ENCODE measurements around the gene DDOST.
"Not testable (repeated sequence)": the region's sequence is repeated elsewhere in the genome, so short reads cannot be mapped to it uniquely, and the experiment has no call there.

The DDOST gene

GRCh38 chr1:20624709-20625108 is 36.5 kb downstream of the DDOST start:
- DNase-seq (ENCODE audit: low spot score), result no peak

GRCh38 chr1:20621012-20621411 is 40.2 kb downstream of the DDOST start:
- no peak for DNase-seq (ENCODE audit: low spot score)

- DNase-seq (ENCODE audit: low spot score), result no peak
Measured at GRCh38 chr1:20619999-20620398, 41.2 kb downstream of the DDOST start.

GRCh38 chr1:20618550-20618949 is 42.6 kb downstream of the DDOST start:
- DNase-seq (ENCODE audit: low spot score), result no peak

GRCh38 chr1:20616847-20617487 is 44.2 kb downstream of the DDOST start:
- no peak for DNase-seq (ENCODE audit: low spot score)

GRCh38 chr1:20615946-20616846 is 45.0 kb downstream of the DDOST start:
- DNase-seq (ENCODE audit: low spot score), result no peak

GRCh38 chr1:20614131-20614579 is 47.0 kb downstream of the DDOST start:
- no peak for DNase-seq (ENCODE audit: low spot score)

- no peak for DNase-seq (ENCODE audit: low spot score)
Measured at GRCh38 chr1:20612221-20612746, 48.9 kb downstream of the DDOST start.

GRCh38 chr1:20611652-20612051 is 49.5 kb downstream of the DDOST start:
- DNase-seq (ENCODE audit: low spot score), result no peak

GRCh38 chr1:20610970-20611369 is 50.2 kb downstream of the DDOST start:
- no peak for DNase-seq (ENCODE audit: low spot score)

- no peak for DNase-seq (ENCODE audit: low spot score)
Measured at GRCh38 chr1:20609541-20609940, 51.6 kb downstream of the DDOST start.

GRCh38 chr1:20606801-20607570 is 54.2 kb downstream of the DDOST start:
- DNase-seq (ENCODE audit: low spot score), result not testable (repeated sequence)

- no peak for DNase-seq (ENCODE audit: low spot score)
Measured at GRCh38 chr1:20604678-20605077, 56.5 kb downstream of the DDOST start.

- DNase-seq (ENCODE audit: low spot score), result no peak
Measured at GRCh38 chr1:20603504-20604464, 57.4 kb downstream of the DDOST start.

GRCh38 chr1:20602851-20603450 is 58.2 kb downstream of the DDOST start:
- DNase-seq (ENCODE audit: low spot score), result no peak
